GM12865 (cell line): ENCODE results near the gene MACF1.

ENCODE experiments used
- DNase-seq: peaks from one replicate; pipeline ENCODE4 v3.0.0; 2010; ENCODE audit warnings: low read depth
- H3K4me3 ChIP-seq: 2 replicates; pipeline ENCODE4 v1.5.1; 2011; ENCODE audit warnings: mild to moderate bottlenecking, low read depth, low read length, control low read depth
- TF ChIP-seq, protein P1 (sequence below): IDR thresholded peaks from 2 replicates; pipeline ENCODE4 v1.5.1; 2011; ENCODE audit warnings: low read length, control low read depth, low read depth, inconsistent platforms; ENCODE audit not compliant: insufficient read depth; ENCODE audit errors: missing control alignments

Gene MACF1

DNA sequence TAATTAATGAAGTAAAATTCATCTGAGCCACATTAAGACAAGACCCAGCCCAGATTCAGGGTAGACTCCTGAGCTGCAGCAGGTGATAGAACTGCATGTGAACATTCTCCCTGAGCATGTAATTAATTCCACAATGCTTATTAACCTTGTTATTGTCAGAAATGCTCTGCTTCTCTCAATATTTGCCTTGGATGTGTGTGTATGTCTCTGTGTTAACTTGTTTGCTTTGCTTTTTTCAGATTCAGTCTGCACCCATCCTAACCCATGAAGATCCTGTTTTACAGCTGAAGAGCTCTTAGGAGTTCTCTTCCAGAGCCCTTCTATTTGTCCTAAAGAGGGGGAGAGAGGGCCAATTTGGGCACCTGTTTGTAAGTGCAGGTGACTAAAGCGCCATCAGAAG, 143.8 kb downstream of the MACF1 start:
- TF ChIP-seq, protein P1, sequence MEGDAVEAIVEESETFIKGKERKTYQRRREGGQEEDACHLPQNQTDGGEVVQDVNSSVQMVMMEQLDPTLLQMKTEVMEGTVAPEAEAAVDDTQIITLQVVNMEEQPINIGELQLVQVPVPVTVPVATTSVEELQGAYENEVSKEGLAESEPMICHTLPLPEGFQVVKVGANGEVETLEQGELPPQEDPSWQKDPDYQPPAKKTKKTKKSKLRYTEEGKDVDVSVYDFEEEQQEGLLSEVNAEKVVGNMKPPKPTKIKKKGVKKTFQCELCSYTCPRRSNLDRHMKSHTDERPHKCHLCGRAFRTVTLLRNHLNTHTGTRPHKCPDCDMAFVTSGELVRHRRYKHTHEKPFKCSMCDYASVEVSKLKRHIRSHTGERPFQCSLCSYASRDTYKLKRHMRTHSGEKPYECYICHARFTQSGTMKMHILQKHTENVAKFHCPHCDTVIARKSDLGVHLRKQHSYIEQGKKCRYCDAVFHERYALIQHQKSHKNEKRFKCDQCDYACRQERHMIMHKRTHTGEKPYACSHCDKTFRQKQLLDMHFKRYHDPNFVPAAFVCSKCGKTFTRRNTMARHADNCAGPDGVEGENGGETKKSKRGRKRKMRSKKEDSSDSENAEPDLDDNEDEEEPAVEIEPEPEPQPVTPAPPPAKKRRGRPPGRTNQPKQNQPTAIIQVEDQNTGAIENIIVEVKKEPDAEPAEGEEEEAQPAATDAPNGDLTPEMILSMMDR, result no peak
- no peak for DNase-seq
- no peak overlapping the region for H3K4me3 ChIP-seq

DNA sequence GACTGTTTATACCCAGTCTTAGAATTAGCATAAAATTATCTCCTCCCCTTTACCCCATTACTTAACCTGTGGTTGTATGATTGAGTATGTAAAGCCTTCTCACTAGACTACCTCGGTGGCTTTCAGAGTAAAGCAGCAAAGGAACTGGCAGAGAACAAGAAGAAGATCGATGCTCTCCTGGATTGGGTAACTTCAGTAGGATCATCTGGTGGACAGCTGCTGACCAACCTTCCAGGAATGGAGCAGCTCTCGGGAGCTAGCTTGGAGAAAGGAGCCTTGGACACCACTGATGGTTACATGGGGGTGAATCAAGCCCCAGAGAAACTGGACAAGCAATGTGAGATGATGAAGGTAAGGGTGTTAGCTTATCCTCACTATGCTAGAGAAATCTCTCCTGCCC, 148.4 kb downstream of the MACF1 start:
- H3K4me3 ChIP-seq, result no peak overlapping the region
- no peak for DNase-seq
- TF ChIP-seq, protein P1, result no peak

DNA sequence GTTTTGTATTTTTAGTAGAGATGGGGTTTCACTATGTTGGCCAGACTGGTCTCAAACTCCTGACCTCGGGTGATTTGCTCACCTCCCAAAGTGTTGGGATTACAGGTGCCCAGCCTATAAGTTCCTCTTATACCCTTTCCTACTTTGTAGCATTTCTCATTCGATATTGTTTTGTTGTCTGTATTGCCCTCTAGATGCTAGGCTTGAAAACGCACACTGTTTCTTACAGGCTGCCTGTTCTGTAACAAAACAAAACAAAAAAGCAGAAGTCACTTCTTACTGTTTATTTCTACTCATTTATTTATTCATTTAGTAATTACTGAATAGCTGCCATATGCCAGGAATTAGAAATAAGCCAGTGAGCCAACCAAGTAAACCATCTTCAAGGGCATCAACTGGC, 150.1 kb downstream of the MACF1 start:
- TF ChIP-seq, protein P1, result peak; percentile 11
- no peak for DNase-seq
- no peak overlapping the region for H3K4me3 ChIP-seq

DNA sequence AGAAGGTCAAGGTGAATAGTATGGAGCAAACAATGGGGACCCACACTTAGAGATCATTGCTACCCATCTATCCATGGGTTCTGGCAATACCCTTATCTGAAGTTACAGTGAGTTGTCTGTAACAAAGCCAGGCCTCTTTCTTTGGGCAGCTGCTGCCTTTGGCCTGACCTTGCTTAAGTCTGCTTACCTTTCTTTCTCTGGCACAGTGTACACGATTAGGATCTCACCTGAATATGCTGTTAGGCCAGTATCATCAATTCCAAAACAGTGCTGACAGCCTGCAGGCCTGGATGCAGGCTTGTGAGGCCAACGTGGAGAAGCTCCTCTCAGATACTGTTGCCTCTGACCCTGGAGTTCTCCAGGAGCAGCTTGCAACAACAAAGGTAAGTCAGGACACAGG, 154.0 kb downstream of the MACF1 start:
- TF ChIP-seq, protein P1, result no peak
- no peak for DNase-seq
- H3K4me3 ChIP-seq, result no peak overlapping the region

DNA sequence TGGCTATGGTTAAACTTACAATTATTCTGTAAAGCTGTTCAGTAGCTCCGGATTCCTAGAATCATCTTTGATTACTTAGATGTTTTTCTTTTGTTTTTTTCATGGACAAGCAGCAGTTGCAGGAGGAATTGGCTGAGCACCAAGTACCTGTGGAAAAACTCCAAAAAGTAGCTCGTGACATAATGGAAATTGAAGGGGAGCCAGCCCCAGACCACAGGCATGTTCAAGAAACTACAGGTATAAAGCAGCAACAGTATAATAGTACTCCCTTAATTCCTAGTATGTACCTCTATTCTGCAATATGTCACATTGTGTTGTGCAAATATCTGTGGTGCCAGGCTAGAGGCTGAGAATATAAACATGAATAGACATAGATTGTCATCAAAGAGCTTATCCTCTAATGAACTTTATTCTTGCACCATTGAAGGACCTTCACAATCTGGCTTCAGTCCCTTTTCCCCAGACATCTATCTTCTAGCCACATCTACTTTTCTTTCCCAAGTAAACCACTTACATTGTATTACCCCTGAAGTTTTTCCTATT, 154.6 kb downstream of the MACF1 start:
- TF ChIP-seq, protein P1, result no peak
- no peak overlapping the region for H3K4me3 ChIP-seq
- DNase-seq, result no peak

DNA sequence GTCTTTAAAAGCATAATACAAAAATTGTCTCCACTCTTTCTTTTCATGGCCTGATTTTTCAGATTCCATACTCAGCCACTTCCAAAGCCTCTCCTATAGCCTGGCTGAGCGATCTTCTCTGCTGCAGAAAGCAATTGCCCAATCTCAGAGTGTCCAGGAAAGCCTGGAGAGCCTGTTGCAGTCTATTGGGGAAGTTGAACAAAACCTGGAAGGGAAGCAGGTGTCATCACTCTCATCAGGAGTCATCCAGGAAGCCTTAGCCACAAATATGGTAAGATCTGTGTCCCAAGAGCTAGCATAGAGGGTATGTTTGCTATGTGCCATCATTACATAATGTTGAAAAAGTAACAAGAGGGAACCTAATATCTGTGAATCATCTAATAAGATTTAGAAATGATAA, 156.2 kb downstream of the MACF1 start:
- H3K4me3 ChIP-seq, result no peak overlapping the region
- no peak for DNase-seq
- TF ChIP-seq, protein P1, result no peak

DNA sequence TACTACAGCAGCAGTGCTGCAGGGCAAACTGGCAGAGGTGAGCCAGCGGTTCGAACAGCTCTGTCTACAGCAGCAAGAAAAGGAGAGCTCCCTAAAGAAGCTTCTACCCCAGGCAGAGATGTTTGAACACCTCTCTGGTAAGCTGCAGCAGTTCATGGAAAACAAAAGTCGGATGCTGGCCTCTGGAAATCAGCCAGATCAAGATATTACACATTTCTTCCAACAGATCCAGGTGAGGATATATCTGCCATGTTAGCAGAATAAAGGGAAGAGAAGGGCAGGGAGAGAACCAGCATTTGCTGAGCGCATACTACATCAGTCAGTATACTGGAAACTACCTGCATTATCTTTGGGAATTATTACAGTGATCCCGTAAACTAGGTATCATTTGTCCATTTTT, 157.0 kb downstream of the MACF1 start:
- DNase-seq, result no peak
- TF ChIP-seq, protein P1, result no peak
- H3K4me3 ChIP-seq, result no peak overlapping the region
